Measurements from ENCODE around the gene PHRF1. TPM values are rescaled to one million over a fixed set of nuclear protein-coding genes. Genes with fewer than 3 reads are reported as not detected.

PHRF1 gene
- total RNA-seq, 6 donors from 2014 or later: 25.7 to 93.2 (median 37.9) TPM

DNA sequence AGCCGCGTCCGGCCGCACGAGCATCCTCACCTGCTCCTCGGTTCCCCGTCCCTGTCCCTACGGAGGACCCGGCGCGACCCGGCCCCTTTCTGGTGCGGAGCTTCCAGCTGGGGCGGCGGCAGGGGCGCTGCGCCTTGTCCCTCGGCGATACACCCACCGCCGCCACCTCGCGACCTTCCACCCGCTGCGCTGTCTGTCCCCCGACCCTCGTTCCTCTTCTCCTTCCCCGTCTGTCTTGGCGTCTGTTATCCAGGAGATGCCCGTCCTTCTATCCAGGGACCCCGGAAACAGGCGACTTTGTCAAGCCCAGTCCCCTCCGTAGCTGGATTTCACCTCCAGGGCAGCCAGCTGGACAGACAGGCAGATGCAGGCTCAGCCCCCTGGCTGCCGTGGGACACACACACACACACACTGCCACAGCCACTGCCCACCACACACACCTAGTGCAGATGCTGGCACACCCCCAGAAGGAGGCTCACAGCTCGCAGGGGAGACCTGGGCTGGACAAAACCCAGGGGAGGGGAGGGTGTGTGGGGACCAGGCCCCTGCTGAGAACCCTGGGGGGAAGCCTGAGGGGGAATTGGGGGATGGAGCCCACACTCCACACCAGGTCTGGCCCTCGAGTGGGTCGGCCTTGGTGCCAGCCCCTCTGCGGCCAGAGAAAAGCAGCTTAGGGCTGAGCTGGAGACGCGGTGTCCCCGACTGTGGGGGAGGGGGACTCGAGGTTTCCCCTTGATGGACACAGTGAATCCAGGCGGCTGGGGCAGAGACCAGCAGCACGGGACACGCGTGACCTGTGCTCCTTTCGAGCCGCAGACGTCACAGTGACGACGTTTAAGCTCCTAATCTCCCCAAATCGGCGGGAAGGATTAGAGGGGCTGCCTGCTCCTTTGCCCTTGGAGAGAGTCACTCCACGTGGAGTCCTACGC is 61.6 kb downstream of the PHRF1 start:
- no peak for TF ChIP-seq EP300 (IDR thresholded peaks at IDR 0.05)
- TF ChIP-seq, protein P1, sequence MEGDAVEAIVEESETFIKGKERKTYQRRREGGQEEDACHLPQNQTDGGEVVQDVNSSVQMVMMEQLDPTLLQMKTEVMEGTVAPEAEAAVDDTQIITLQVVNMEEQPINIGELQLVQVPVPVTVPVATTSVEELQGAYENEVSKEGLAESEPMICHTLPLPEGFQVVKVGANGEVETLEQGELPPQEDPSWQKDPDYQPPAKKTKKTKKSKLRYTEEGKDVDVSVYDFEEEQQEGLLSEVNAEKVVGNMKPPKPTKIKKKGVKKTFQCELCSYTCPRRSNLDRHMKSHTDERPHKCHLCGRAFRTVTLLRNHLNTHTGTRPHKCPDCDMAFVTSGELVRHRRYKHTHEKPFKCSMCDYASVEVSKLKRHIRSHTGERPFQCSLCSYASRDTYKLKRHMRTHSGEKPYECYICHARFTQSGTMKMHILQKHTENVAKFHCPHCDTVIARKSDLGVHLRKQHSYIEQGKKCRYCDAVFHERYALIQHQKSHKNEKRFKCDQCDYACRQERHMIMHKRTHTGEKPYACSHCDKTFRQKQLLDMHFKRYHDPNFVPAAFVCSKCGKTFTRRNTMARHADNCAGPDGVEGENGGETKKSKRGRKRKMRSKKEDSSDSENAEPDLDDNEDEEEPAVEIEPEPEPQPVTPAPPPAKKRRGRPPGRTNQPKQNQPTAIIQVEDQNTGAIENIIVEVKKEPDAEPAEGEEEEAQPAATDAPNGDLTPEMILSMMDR (IDR thresholded peaks at IDR 0.05): no peak
- no peak for TF ChIP-seq POLR2AphosphoS5 (IDR thresholded peaks at IDR 0.05)
- TF ChIP-seq POLR2A (IDR thresholded peaks at IDR 0.05): no peak
- H3K36me3 ChIP-seq: peaks cover 0 to 8% (median 0%) of the 10 kb centered on the region in 4 donors
- ATAC-seq (ENCODE audit: low FRiP score in 2 of 2) (no peak), DNase-seq (peak in 1 of 2 donors; percentile 85)
- H3K4me1 ChIP-seq: peaks cover 17 to 42% (median 27%) of the 10 kb centered on the region in 4 donors
- no peaks in the 10 kb centered on the region for H3K9me3 ChIP-seq
- H3K4me3 ChIP-seq: peak overlapping the region in 3 of 4 donors; percentile 28 to 35 (median 33)
- peaks cover 0 to 42% (median 21%) of the 10 kb centered on the region in 4 donors for H3K27me3 ChIP-seq
- 45 to 50% methylated on average over 37 to 48 of the region's 55 CpGs for WGBS, 2 donors
- no peak overlapping the region for H3K27ac ChIP-seq

DNA sequence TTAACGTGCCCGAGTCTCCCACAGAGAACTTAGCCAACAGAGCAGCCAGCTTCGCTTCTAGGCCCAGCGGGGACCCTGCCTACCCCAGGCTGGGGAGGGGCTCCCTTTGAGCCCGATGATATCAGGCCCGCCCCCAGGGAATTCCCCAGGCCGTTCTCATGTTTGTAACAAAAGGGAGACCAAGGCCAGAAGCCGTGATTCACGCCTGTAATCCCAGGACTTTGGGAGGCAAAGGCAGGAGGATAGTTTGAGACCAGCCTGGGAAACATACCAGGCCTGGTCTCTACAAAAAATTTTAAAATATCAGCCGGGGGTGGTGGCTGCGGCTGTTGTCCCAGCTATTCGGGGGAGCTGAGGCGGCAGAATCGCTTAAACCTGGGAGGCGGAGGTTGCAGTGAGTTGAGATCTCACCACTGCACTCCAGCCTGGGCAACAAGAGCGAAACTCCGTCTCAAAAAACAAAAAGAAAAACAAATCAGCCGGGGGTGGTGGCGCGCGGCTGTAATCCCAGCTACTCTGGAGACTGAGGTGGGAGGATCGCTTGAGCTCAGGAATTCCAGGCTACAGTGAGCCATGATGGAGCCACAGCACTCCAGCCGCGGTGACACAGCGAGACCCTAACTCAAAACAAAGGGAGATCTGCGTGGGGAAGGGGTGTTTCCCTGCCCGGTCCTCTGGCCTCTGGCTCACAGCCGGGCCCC is 62.5 kb downstream of the PHRF1 start:
- DNase-seq: no peak
- 64 to 74% methylated on average over 26 to 27 of the region's 28 CpGs for WGBS, 2 donors
- no peak for ATAC-seq (ENCODE audit: low FRiP score in 2 of 2)
- H3K4me1 ChIP-seq: peaks cover 17 to 42% (median 27%) of the 10 kb centered on the region in 4 donors
- no peaks in the 10 kb centered on the region for H3K9me3 ChIP-seq
- H3K27ac ChIP-seq: no peak overlapping the region
- TF ChIP-seq POLR2AphosphoS5 (IDR thresholded peaks at IDR 0.05): no peak
- no peak for TF ChIP-seq EP300 (IDR thresholded peaks at IDR 0.05)
- TF ChIP-seq, protein P1 (IDR thresholded peaks at IDR 0.05): no peak
- TF ChIP-seq POLR2A (IDR thresholded peaks at IDR 0.05): no peak
- no peak overlapping the region for H3K4me3 ChIP-seq
- H3K36me3 ChIP-seq: peaks cover 0 to 15% (median 7%) of the 10 kb centered on the region in 4 donors
- peaks cover 0 to 42% (median 21%) of the 10 kb centered on the region in 4 donors for H3K27me3 ChIP-seq

DNA sequence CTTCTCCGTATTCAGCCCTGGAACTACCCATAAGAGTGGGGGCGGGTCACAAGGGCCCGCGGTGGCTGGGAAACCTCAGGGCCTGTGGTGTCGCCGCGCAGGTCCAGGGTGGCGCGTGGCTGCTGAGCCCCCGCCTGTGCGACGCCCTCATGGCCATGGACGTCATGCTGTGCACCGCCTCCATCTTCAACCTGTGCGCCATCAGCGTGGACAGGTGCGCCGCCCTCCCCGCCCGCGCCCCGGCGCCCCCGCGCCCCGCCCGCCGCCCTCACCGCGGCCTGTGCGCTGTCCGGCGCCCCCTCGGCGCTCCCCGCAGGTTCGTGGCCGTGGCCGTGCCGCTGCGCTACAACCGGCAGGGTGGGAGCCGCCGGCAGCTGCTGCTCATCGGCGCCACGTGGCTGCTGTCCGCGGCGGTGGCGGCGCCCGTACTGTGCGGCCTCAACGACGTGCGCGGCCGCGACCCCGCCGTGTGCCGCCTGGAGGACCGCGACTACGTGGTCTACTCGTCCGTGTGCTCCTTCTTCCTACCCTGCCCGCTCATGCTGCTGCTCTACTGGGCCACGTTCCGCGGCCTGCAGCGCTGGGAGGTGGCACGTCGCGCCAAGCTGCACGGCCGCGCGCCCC is 63.2 kb downstream of the PHRF1 start:
- TF ChIP-seq, protein P1 (IDR thresholded peaks at IDR 0.05): no peak
- TF ChIP-seq POLR2A (IDR thresholded peaks at IDR 0.05) (no peak), POLR2AphosphoS5 (IDR thresholded peaks at IDR 0.05) (no peak), EP300 (IDR thresholded peaks at IDR 0.05) (no peak)
- Histone ChIP-seq H3K36me3 (peaks cover 6 to 21% (median 13%) of the 10 kb centered on the region in 4 donors), H3K9me3 (no peaks in the 10 kb centered on the region), H3K27ac (no peak overlapping the region), H3K4me3 (no peak overlapping the region), H3K4me1 (peaks cover 17 to 42% (median 27%) of the 10 kb centered on the region in 4 donors), H3K27me3 (peaks cover 0 to 42% (median 21%) of the 10 kb centered on the region in 4 donors)
- 40 to 61% methylated on average over 3 to 22 of the region's 80 CpGs for WGBS, 2 donors
- DNase-seq (peak in 1 of 2 donors; percentile 86), ATAC-seq (ENCODE audit: low FRiP score in 2 of 2) (no peak)

DNA sequence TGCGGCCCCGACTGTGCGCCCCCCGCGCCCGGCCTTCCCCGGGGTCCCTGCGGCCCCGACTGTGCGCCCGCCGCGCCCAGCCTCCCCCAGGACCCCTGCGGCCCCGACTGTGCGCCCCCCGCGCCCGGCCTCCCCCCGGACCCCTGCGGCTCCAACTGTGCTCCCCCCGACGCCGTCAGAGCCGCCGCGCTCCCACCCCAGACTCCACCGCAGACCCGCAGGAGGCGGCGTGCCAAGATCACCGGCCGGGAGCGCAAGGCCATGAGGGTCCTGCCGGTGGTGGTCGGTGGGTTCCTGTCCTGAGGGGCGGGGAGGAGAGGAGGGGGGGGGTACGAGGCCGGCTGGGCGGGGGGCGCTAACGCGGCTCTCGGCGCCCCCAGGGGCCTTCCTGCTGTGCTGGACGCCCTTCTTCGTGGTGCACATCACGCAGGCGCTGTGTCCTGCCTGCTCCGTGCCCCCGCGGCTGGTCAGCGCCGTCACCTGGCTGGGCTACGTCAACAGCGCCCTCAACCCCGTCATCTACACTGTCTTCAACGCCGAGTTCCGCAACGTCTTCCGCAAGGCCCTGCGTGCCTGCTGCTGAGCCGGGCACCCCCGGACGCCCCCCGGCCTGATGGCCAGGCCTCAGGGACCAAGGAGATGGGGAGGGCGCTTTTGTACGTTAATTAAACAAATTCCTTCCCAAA is 63.9 kb downstream of the PHRF1 start:
- TF ChIP-seq, protein P1 (IDR thresholded peaks at IDR 0.05): no peak
- no peak for TF ChIP-seq POLR2AphosphoS5 (IDR thresholded peaks at IDR 0.05)
- no peak for TF ChIP-seq POLR2A (IDR thresholded peaks at IDR 0.05)
- TF ChIP-seq EP300 (IDR thresholded peaks at IDR 0.05): no peak
- Histone ChIP-seq H3K27me3 (peaks cover 0 to 42% (median 21%) of the 10 kb centered on the region in 4 donors), H3K4me1 (peaks cover 17 to 42% (median 27%) of the 10 kb centered on the region in 4 donors), H3K4me3 (no peak overlapping the region), H3K9me3 (no peaks in the 10 kb centered on the region), H3K36me3 (peaks cover 6 to 23% (median 15%) of the 10 kb centered on the region in 4 donors), H3K27ac (no peak overlapping the region)
- DNase-seq (peak in 1 of 2 donors; percentile 83), ATAC-seq (ENCODE audit: low FRiP score in 2 of 2) (no peak)
- WGBS, 2 donors: 48 to 49% methylated on average over 17 to 28 of the region's 69 CpGs

All from upper lobe of left lung (tissue), 6 donors.